OCI-LY3 (cell line): ENCODE measurements around the gene TTC23.

Experiments
- EZH2phosphoT487 ChIP-seq: fragments of 200-600 bp; shearing (Covaris generic); IDR thresholded peaks from 2 replicates; pipeline ENCODE4 v1.6.1; 2018; ENCODE audit warnings: antibody characterized with exemption, mixed run types, low read depth
- TF ChIP-seq, protein P1 (sequence below): fragments of 200-600, 300-600 bp; sonication (generic); IDR thresholded peaks from 2 replicates; pipeline ENCODE4 v1.5.1; 2014; ENCODE audit warnings: antibody characterized with exemption, low read length, low read depth

DNA sequence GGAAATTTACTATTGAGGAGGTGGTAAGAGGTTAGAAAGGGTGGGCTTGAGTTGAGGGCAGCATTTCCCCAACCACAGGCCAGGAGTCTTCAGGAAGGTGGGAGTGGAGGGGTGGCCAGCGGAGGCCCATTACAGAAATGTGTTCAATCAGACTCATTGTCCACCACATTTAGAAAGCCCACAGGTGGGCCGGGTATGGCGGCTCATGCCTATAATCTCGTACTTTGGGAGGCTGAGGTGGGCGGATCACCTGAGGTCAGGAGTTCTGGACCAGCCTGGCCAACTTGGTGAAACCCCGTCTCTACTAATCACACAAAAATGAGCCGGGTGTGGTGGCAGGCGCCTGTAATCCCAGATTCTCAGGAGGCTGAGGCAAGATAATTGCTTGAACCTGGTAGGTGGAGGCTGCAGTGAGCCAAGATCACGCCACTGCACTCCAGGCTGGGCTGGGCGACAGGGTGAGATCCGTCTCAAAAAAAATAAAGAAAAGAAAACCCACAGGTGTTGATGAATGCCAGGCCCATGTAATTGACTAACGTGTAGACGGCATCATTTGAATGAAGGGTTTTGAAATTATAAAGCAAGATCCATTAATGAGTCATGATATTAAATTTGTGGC is 156.7 kb downstream of the TTC23 start:
- TF ChIP-seq, protein P1, sequence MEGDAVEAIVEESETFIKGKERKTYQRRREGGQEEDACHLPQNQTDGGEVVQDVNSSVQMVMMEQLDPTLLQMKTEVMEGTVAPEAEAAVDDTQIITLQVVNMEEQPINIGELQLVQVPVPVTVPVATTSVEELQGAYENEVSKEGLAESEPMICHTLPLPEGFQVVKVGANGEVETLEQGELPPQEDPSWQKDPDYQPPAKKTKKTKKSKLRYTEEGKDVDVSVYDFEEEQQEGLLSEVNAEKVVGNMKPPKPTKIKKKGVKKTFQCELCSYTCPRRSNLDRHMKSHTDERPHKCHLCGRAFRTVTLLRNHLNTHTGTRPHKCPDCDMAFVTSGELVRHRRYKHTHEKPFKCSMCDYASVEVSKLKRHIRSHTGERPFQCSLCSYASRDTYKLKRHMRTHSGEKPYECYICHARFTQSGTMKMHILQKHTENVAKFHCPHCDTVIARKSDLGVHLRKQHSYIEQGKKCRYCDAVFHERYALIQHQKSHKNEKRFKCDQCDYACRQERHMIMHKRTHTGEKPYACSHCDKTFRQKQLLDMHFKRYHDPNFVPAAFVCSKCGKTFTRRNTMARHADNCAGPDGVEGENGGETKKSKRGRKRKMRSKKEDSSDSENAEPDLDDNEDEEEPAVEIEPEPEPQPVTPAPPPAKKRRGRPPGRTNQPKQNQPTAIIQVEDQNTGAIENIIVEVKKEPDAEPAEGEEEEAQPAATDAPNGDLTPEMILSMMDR: no peak
- TF ChIP-seq EZH2phosphoT487: no peak
